Measurements from ENCODE around the gene LAMA5.

Gene LAMA5

DNA sequence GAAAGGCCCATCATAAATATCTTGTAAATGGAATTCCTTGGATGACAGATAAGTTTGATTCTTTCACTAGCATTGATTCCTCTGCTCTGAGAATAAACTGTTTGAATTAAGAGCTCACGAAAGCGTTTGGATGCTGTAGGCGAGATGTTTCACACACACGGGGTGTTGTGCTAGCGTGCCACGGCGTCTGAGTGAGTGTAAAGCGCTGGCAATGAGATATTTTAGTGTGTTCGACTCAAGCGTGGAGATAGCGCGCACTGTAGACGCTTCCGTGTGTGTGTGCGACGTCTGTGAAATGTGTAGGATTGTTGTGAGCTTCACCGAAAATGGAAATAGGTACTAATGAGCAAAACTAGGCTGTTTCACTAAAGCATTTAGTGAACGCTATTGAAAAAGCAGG lies 93.7 kb downstream of the LAMA5 start:
- no peak for DNase-seq (ENCODE audit: low read depth in 2 of 2)
- H3K4me3 ChIP-seq (replicated peaks in 1 of 2; ENCODE audit: low read depth in 2 of 2, low read length in 2 of 2) = no peak overlapping the region
- TF ChIP-seq, protein P1, sequence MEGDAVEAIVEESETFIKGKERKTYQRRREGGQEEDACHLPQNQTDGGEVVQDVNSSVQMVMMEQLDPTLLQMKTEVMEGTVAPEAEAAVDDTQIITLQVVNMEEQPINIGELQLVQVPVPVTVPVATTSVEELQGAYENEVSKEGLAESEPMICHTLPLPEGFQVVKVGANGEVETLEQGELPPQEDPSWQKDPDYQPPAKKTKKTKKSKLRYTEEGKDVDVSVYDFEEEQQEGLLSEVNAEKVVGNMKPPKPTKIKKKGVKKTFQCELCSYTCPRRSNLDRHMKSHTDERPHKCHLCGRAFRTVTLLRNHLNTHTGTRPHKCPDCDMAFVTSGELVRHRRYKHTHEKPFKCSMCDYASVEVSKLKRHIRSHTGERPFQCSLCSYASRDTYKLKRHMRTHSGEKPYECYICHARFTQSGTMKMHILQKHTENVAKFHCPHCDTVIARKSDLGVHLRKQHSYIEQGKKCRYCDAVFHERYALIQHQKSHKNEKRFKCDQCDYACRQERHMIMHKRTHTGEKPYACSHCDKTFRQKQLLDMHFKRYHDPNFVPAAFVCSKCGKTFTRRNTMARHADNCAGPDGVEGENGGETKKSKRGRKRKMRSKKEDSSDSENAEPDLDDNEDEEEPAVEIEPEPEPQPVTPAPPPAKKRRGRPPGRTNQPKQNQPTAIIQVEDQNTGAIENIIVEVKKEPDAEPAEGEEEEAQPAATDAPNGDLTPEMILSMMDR (IDR thresholded peaks at IDR 0.05; ENCODE audit: low read depth, low read length) = no peak

DNA sequence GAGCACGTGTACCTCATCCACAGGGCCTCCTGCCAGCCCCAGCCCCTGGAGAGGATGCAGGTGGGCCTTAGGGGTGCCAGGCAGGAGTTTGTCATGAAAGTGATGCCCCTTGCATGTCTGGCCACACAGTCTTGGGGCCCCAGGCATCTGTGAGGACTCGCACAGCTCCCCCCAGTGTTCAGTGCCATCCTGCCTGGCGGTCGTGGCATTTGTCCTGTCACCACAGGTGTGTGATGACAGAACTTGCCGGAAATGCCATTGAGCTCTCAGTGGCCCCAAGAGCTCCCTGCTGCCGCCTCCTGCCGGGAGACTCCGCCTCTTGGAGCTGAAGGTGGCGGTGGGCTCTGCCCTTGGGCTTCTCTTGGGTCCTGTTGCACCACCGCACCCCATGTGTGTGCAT lies 94.9 kb downstream of the LAMA5 start:
- TF ChIP-seq, protein P1 (IDR thresholded peaks at IDR 0.05; ENCODE audit: low read depth, low read length) = no peak
- no peak for DNase-seq (ENCODE audit: low read depth in 2 of 2)
- H3K4me3 ChIP-seq (replicated peaks in 1 of 2; ENCODE audit: low read depth in 2 of 2, low read length in 2 of 2) = no peak overlapping the region

DNA sequence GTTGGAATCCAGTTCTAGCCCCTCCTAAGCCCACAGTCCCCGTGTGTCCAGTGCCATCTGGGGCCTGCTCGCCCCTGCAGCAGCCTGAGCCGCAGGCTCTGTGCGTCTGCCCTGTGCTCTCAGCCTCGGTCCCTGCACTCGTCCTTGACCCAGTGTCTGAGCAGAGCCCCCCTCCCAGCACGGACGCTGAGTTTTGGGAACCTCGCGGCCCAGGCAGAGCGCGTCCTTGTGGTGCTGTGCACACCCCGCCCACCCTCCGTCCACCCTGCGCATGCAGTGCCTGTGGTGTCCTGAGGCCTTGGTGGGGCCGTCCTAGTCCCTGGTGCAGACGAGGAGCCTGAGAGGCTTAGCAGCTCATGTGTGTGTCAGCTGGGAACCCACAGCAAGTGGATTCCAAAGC lies 97.2 kb downstream of the LAMA5 start:
- no peak for DNase-seq (ENCODE audit: low read depth in 2 of 2)
- TF ChIP-seq, protein P1 (IDR thresholded peaks at IDR 0.05; ENCODE audit: low read depth, low read length) = no peak
- no peak overlapping the region for H3K4me3 ChIP-seq (replicated peaks in 1 of 2; ENCODE audit: low read depth in 2 of 2, low read length in 2 of 2)

DNA sequence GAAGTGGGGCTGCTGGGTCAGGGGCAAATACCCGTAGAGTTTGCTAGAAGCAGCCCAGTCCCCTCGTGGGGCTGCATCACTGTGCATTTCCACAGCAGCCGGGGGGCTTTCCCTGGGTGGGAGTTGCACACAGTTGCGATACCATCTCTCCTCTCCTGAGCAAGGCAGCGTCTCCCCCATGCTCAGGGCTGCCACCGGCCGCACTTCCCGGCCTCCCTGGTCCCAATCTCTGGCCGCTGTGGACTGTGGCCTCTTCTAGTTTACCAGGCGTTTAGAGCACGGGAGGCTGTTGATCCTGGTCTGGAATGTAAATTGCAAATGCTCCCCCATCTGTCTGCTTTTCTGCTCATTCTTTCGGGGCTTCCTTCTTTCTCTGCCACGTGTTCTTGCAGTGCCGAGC lies 97.7 kb downstream of the LAMA5 start:
- DNase-seq (ENCODE audit: low read depth in 2 of 2) = no peak
- TF ChIP-seq, protein P1 (IDR thresholded peaks at IDR 0.05; ENCODE audit: low read depth, low read length) = no peak

DNA sequence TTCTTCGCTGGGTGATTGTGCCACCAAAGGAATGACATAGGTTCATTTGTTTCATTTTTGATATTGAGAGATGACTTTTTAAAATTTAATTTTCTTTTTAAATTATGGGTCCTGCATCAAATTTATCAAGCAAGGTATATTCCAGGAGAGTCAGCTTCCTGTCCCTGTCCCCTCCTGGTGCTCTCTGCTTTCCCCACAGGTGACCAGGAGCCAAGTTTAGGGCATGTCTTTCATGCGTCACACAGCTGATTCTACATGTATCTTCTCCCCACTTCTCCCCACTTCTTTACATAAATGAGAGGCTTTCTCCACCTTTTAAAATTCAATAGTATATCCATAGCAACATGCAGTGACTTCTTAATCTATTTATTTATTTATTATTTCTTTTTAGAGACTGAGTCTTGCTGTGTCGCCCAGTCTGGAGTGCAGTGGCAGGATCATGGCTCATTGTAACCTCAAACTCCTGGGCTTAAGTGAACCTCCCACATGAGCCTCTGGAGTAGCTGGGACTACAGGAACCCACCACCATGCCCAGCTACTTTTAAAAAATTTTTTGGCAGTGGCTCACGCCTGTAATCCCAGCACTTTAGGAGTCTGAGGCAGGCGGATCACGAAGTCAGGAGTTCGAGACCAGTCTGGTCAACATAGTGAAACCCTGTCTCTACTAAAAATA lies 98.7 kb downstream of the LAMA5 start:
- no peak overlapping the region for H3K4me3 ChIP-seq (replicated peaks in 1 of 2; ENCODE audit: low read depth in 2 of 2, low read length in 2 of 2)
- TF ChIP-seq, protein P1 (IDR thresholded peaks at IDR 0.05; ENCODE audit: low read depth, low read length) = no peak
- no peak for DNase-seq (ENCODE audit: low read depth in 2 of 2)

More for the DNA sequence above, 97.7 kb downstream of the LAMA5 start:
- no peak overlapping the region for H3K4me3 ChIP-seq (replicated peaks in 1 of 2; ENCODE audit: low read depth in 2 of 2, low read length in 2 of 2)

DNA sequence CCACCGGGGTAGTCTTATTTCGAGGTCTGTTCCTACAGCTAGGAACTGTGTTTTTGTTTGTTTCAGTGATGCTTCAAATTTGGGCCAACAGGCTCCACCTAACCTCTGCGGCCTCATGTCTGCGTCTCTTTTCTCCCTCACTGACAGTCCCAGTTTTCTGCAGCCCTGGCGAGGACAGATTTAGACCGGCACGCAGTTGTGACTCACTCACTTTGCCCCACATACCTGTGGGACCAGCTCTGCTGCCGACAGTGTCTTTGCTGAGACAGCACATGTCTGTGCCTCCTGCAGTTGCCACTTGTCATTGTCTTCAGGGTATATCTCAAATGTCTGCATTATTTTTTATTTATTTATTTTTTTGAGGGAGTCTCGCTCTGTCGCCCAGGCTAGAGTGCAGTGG lies 99.6 kb downstream of the LAMA5 start:
- TF ChIP-seq, protein P1 (IDR thresholded peaks at IDR 0.05; ENCODE audit: low read depth, low read length) = no peak
- DNase-seq (ENCODE audit: low read depth in 2 of 2) = no peak
- no peak overlapping the region for H3K4me3 ChIP-seq (replicated peaks in 1 of 2; ENCODE audit: low read depth in 2 of 2, low read length in 2 of 2)

DNA sequence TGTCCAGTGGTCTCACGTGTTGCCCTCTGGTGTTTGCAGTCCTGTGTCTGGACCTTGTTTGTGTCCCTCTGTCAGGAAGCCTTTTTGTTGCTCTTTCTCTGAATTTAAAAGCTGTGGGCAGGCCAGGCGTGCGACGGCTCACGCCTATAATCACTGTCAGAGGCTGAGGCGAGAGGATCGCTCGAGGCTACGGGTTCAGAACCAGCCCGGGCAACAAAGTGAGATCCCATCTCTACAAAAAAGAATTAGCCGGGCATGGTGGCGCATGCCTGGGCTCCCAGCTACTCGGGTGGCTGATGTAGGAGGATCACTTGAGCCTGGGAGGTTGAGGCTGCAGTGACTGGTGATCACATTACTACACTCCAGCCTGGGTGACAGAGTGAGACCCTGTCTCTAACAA lies 100.3 kb downstream of the LAMA5 start:
- H3K4me3 ChIP-seq (replicated peaks in 1 of 2; ENCODE audit: low read depth in 2 of 2, low read length in 2 of 2) = no peak overlapping the region
- no peak for DNase-seq (ENCODE audit: low read depth in 2 of 2)
- TF ChIP-seq, protein P1 (IDR thresholded peaks at IDR 0.05; ENCODE audit: low read depth, low read length) = no peak

All from cardiac fibroblast (primary cell).